Measurements from ENCODE around the gene GRIN2A.
"Not testable (repeated sequence)": the region's sequence is repeated elsewhere in the genome, so short reads cannot be mapped to it uniquely, and the experiment has no call there.

Gene GRIN2A

DNA sequence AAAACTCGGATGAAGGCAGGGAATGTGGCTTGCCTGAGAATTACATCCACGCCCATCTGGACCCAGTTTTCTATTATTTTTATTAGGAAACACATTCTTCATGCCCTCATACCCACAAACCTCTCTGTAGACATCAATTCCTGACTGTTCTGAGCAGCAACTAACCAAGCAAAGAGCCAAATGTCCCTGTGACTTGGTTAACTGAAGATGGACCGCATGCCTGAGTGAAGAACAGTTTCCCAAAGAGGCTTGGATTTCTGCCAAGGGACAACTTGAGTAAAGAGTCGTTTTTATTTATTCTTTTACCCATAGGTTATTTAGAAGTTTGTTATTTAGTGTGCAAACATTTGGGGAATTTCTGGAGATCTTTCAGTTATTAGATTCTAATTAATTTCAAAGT, 259.8 kb downstream of the GRIN2A start:
- DNase-seq = no peak

DNA sequence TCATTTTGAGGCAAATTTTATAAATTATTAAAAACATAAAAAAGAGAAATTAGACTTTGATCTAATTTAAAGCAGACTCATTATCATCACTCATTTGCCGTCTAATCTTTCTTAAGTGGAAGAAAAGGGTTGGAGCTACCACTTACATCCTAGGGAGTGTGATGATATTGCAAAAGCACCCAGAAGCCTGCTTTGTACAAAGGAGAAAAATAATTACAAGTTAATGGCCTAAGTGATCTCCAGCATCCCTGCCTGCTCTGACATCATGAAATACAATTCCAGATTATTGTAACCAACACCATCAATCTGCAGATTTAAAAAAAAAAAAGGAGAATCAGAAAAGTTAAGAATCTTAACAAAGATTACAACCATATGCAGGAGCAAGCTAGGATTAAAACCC, 260.2 kb downstream of the GRIN2A start:
- DNase-seq = no peak

DNA sequence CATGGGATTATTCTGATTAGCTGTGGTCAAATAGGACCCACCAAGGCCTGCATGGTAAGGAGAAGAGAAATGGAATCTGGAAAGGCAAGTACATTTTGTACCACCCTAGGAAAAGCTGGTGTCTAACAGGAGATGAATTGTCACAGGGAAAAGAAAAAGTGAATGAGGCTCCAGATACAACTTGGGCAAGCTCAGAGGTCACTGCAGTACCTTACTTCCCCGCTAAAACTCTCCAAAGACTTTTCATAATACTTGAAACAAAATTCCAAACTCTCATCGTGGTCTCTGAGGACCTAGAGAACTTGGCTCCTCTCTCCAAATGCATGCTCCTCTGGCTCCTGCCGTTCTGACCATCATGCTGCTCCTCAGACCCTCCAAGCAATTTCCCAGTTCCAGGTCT, 262.8 kb downstream of the GRIN2A start:
- no peak for DNase-seq

DNA sequence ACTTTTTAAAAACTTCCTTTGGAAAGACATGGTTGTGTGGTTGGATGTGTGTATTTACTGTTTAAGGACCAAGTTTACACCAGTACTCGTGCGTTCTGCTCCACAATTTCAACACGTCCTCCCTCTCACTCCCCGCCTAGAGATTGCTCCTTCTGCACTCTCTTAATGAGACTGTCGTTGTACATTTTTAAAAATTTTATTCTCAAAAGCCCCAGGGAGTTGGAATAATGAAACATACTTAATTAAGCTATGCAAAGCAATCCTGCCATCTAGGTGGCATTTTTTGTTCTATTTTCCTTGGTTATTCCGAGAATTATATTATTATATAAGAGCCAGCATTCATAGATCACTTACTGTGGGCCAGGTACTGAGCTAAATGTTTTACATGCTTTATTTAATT, 264.5 kb downstream of the GRIN2A start:
- no peak for DNase-seq

DNA sequence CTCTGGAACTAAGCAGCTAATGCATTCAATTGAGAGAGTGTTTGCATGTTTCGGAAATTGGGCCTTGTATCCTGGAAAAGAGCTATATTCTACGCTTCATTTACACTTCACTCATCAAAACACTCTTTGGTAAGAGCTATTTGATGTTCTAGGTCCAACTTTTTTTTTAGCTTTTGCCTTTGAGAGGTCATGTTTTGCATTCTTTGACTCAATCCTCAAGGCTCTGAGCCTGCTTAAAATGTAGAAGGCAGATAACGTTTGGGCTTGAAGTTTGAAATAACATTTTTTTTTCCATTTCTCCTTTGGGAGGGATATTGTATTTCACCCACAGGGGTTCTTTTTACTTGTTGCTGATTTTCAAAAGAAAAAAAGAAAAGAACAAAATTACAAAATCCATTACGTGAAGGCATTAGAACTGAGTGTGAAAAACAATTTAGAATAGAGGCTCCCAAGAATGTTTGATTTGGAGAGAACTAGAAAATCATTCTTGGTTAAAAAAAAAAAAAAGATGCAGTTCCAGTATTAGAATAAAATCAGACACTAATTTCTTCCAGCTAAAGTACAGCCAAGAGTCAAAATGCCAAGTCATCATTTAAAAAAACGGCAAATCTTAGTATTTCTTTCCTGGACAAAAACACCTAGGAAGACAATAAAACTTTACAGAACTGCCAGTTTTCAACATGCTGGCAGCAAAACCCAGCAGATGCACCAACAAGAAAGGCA, 268.5 kb downstream of the GRIN2A start:
- DNase-seq = no peak

DNA sequence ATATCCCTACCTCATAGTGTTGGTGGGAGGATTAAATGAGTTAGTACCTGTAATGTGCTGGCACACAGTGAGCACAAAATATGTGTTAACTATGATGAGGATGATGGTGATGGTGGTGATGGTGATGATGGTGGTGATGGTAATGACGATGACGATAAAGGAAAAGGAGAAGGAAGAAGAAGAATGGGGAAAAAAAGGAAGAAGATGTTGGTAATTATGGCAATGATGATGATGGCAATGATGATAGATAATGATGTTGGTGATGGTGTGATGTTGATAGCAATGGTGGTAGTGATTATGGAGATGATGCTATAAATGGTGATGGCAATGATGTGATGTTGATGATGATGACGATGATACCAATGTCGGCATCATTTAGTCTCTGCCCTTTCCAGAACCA, 270.2 kb downstream of the GRIN2A start:
- no peak for DNase-seq

DNA sequence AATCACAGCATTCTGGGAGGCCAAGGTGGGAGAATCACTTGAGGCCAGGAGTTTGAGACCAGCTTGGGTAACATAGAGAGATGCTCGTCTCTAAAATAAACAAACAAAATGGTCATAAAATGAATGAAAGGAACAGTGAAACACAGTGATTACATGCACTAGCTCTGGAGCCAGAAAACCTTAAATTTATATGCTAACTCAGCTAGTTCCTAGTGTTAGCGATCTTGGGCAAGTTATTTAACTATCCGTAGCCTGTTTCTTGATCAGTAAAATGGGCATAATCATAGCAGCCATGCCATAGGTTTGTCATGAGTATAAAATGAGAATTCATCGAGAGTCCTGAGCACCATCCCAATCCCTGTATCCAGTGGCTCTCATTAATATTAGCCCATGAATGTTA, 271.0 kb downstream of the GRIN2A start:
- DNase-seq = no peak

DNA sequence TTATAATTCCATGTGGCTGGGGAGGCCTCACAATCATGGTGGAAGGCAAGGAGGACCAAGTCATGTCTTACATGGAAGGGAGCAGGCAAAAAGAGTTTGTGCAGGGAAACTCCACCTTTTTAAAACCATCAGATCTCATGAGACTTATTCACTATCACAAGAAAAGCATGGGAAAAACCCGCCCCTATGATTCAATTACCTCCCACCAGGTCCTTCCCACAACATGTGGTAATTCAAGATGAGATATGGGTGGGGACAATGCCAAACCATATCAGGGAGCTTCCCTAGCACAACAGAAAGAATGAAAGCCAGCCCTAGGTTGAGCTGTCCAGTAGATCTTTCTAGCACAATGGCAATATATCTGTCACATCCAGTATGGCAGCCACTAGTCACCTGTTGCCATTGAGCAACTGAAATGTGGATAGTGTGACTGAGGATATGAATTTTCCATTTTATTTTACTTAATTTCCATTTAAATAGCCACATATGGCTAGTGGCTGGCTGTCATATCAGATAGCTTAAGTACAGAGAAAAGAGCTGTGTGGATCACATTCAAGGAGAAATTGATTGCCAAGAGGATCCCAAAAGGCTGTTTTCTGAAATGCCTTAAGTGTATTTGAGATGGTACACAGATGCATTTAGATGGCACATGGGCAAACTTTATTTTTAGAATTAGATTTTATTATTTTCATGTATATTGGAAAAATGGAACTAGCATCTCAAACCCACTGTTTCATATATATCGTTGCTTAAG, 273.0 kb downstream of the GRIN2A start:
- DNase-seq = no peak

DNA sequence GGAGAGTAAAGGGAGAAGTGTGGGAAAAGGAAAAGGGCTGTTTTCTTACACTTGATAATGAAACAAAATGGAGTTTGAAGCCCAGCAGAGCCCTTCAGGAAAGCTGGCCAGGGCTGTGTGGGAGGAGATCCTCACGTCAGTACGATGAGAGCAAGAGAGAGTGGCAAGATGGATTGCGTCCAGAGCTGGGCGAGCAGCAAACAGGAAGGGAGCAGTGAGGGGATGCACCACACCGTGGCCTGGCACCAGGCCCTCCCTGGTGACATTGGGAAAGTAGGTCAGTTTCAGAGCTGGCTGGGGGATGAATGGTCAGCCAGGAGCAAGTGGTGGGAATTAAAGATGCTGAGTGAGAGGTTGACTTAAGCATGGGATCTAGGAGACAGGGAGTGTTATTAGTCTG, 273.6 kb downstream of the GRIN2A start:
- DNase-seq = peak in 25 of 58 donors; percentile 1 to 45 (median 22)

DNA sequence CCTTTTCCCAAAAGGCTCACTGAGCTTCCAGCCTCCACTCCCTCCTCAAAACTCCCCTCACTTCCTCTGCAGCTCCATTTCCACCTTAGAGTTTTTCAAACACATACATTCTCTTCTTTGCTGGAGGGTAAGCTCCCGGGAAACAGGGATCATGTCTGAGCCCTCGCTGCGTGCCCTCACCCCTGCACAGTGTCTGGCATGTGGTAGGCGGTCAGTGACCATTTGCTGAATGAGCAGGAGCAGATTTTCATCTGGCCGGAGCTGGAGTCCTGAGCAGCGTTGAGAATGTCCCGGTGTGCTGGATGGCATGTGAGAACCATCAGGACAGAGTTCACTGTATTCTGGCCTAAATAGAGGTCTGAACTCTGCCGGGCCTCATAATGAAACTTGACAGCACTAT, 274.5 kb downstream of the GRIN2A start:
- DNase-seq = no peak

DNA sequence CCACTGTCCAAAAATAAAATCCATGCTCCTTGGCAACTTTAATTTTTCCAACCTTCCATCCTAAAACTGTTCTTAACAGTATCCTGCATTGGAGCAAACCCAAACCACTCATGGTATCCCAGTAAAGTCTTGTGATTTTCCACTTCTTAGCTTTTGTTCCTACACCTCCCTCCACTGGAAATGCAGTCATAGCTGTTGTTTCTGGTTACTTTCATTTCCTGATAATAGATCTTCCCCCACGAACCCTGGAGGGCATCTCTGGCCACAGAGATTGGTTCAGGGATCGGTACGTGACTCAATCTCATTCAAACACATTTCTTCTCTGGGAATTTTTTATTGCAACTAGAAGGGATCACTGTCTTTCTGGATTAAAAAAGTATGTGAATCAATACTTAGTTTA, 276.0 kb downstream of the GRIN2A start:
- no peak for DNase-seq

DNA sequence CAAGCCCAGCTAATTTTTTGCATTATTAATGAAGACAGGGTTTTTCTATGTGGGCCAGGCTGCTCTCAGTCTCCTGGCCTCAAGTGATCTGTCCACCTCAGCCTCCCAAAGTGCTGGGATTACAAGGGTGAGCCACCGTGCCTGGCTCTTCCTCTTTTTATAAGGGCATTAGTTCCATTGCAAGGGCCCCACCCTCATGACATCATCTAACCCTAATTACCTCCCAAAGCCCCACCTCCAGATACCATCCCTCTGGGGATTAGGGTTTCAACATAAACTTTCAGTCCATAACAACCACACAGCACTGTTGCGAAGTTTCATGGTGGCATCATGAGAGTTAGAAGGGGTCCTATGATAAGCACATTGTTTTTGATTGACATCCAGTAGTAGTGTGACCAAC, 277.7 kb downstream of the GRIN2A start:
- no peak for DNase-seq

DNA sequence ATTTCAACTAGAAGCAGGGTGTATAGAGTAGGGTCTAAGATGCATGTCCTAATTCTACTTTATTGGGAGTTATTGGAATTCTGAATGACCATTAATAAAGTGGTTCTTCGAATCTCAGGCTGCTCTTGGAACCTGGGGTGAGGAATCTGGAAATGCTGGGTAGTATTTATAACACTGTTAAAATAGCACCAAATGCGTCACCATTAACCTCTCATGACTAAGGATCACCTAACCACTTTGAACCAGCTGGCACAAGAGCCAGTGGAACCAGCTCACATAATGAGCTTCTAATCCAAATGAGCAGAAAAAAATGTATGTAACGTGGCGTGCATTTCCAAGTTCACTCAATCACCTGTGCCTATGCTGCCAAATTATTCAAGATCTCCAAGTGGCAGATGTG, 281.7 kb downstream of the GRIN2A start:
- no peak for DNase-seq

DNA sequence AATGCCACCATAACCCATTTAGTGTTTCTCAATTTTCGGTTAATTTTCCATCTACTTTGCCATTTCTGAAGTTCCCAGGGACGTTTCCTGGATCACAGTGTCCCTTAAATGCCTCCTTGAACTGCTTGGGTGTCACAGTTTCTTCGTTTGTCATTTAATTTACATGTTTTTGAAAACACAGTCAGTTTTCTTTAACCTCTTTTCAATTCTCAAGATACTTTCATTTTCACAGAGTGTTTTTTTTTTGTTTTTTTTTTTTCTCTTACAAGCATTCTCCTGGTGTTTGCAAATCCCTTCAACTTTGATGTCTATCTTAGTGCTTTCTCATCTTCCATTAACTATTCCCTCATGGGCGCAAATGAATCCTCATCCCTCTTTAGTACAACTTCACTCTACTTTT, 283.7 kb downstream of the GRIN2A start:
- no peak for DNase-seq

DNA sequence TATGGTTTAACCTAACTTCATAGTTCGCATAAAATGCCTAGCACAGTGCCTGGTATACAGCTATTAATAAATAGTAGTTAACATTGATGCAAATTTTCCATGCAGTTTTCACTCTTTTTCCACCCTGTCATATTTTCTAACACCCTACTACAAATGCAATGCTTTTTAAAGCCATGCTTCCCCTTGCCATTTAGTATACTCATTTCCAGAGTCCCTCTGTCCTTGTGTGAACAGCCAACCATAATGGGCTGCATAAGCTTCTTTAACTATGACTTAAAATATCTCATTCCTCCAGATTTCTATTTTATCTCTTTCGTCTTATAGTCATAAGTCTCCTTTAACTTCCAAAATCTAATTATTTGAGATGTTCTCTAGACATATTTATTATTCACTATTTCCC, 284.1 kb downstream of the GRIN2A start:
- DNase-seq = no peak

DNA sequence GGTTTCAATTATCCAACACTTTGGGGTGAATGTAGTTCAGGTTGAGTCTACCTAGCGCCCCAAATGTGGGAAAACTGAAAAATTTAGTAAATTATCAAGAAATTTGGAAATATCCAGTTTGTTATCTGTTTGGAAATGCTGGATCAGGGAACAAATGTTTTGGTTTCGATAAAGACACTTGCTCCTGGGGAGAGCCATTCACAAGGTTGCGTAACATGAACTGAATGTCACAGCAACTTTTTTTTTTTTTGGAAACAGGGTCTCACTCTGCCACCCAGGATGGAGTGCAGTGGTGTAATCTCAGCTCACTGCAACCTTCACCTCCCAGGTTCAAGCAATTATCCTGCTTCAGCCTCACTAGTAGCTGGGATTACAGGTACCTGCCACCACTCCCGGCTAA, 286.4 kb downstream of the GRIN2A start:
- DNase-seq = no peak

DNA sequence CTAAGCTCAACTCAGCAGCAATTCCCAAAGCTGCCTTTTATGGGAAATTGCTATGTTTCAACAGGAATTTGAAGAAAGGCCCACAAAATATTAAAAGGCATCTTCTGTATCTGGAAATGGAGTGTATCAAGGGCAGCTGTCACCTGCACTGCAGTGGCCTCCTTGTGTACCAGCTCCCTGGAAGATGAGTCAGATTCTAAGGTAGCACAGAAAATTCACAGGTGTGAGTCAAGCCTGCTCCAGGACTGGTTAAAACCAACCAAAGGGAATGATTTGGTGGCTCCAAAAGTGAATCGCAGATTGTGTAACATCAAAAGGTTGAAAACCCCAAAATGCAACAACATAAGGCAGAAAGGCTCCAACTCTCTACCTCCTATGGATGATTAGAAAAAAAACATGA, 296.4 kb downstream of the GRIN2A start:
- DNase-seq = no peak

DNA sequence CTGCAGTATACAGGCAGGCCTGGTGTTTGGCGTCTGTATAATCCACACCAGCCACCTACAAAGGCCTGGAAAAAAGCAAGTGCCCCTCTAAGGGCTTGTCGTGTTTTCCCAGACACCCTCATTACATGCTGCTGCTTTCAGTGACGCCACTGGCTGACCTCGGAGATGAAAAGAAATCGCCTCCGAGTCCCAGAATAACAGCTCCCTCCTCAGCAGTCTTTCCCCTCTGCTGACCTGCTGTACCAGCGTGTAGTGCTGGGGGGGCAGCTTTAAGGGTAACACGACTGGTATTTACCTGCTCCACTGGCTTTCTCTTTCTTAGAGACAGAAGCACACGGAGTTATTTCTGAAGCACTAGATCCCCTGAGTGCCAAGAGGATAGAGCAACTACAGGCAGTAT, 296.8 kb downstream of the GRIN2A start:
- peak in 6 of 58 donors; percentile 1 to 20 (median 6) for DNase-seq

DNA sequence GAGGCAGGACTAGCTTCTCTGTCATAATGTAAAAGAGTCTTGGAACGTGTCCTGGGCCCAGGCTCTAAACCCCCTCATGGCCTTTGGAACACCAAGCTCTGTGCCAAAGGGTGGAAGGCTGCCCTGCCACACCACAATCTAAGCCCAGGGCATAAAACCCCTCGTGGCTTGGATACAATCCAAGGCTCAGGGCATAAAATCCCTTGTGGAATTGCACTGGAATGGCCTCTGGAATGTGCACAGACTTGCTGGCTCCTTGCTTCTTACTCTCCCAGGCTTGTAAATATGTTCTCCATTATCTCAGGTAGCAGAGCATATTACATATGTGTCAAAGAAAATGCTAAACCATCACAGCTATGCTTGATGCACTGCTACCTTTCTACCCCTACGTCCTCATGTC, 306.2 kb downstream of the GRIN2A start:
- not testable (repeated sequence) for DNase-seq

DNA sequence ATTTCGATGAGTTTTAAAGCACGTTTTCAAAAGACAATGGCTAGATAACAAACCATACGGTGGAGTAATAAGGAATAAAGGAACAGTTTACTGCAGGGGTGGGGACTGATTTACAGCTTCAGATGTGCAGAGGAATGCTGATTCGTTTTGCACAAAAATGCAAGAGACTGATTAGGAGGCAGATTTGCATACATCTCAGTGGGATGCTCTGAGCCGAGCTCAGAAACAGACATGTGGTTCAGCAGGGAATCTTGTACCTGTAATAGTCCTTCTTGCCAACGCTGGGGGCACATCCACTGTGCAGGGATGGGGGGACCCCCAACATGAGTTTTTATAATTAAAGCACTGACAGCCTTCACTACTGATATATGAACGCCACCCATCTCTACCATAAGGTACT, 308.0 kb downstream of the GRIN2A start:
- no peak for DNase-seq

DNA sequence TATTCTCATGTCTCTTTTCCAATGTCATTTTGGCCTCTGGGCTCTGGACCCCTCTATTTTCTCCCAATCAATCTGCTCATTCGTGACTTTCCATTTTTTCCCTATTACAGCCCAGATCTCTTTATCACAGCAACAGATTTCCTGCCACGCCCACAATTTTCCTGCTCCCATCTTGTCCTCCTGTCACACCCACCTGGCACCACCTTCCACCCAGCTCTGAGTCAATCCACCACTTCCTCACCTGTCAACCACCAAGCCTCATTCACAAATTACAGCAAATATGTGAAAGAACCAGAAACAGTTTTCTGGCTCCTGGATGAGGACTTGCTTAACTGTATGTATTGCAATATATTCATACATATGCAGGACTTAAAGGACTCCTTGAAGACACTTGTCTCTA, 311.3 kb downstream of the GRIN2A start:
- no peak for DNase-seq

DNA sequence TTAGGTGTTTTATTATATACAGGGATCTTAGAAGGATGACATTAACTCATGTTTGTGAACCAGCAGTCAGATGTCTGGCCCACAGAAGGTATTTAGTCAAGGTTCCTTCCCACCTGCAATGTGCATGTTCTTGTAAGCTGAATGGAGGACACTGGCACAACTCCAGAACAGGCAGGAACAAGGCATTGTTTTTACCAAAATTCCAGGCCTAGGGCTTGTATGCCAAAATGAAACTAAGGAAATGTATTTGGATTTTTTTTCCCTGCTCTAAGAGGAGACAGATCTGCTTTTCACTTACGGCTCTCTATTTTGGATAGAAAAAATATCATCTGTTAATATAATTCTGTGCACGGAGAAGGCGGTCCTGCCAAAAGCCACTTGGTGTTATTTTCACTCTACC, 312.5 kb downstream of the GRIN2A start:
- no peak for DNase-seq

DNA sequence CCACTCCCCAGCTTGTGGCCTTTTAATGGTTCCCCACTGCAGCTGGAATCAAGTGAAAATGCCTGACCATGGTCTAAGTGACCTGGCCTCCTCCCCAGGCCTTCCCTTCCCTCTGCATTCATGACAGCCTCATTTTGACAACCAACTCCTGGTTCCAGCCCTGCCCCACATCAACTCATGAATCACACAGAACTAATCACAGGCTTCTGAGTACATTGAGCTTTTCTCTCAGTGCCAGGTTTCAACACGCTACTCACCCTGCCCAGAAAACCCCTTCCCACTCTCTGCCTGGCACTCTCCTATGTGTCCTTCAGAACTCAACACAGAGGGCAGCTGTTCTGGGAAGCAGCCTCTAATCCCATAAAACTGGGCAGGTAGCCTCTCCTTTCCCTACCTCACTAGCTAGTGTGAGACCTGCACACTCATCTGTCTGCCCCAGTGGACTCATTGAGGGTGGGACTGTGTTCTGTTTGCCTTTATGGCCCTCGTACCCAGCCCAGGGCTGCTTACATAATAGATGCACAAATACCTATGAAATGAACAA, 313.6 kb downstream of the GRIN2A start:
- DNase-seq = peak in 3 of 58 donors; percentile 3 to 42 (median 26)

Data from anterior cingulate cortex (tissue), 58 donors.